Suprapubic skin (tissue), 3 donors: ENCODE data around the gene RTL5.

ENCODE experiments used
- CTCF ChIP-seq, 2 donors: fragments of 200-600 bp in 1 of 2; fragments of 450-650 bp in 1 of 2; sonication (generic) in 1 of 2; IDR thresholded peaks; one replicate each; pipeline ENCODE4 v1.5.1; 2016 to 2019; ENCODE audit warnings: antibody characterized with exemption in 2 of 2, mild to moderate bottlenecking in 1 of 2, moderate library complexity in 1 of 2
- POLR2AphosphoS5 ChIP-seq, 3 donors: sonication (generic); formaldehyde crosslinking; IDR thresholded peaks; one replicate each; pipeline ENCODE4 v1.6.1; 2017; ENCODE audit warnings: antibody characterized with exemption in 3 of 3

- TF ChIP-seq CTCF (IDR thresholded peaks at IDR 0.05) (no peak), POLR2AphosphoS5 (IDR thresholded peaks at IDR 0.05) (no peak)
Observed at GRCh38 chrX:72133851-72134546, 2.3 kb upstream of the RTL5 start.
